ENCODE measurements around the gene ACSS2.

The ACSS2 gene

GRCh38 chr20:34970846-34971560 is 94.6 kb downstream of the ACSS2 start:
- Histone ChIP-seq H3K27ac (ENCODE audit: low read depth in 2 of 2, low read length in 2 of 2) (no peak overlapping the region), H3K9ac (ENCODE audit: low read depth in 1 of 2, low read length in 2 of 2) (no peak overlapping the region), H3K27me3 (ENCODE audit: control insufficient read depth in 2 of 2, insufficient read depth in 2 of 2, low read length in 2 of 2) (no peaks in the 10 kb centered on the region), H3K36me3 (ENCODE audit: control insufficient read depth in 2 of 2, insufficient read depth in 2 of 2, low read length in 2 of 2) (no peaks in the 10 kb centered on the region), H3K9me3 (ENCODE audit: control insufficient read depth in 2 of 2, low read length in 2 of 2) (no peaks in the 10 kb centered on the region), H3K4me3 (ENCODE audit: low read length in 2 of 2) (no peak overlapping the region), H3K4me1 (ENCODE audit: control insufficient read depth in 2 of 2, insufficient read depth in 2 of 2, low read length in 2 of 2) (no peaks in the 10 kb centered on the region)

DNA sequence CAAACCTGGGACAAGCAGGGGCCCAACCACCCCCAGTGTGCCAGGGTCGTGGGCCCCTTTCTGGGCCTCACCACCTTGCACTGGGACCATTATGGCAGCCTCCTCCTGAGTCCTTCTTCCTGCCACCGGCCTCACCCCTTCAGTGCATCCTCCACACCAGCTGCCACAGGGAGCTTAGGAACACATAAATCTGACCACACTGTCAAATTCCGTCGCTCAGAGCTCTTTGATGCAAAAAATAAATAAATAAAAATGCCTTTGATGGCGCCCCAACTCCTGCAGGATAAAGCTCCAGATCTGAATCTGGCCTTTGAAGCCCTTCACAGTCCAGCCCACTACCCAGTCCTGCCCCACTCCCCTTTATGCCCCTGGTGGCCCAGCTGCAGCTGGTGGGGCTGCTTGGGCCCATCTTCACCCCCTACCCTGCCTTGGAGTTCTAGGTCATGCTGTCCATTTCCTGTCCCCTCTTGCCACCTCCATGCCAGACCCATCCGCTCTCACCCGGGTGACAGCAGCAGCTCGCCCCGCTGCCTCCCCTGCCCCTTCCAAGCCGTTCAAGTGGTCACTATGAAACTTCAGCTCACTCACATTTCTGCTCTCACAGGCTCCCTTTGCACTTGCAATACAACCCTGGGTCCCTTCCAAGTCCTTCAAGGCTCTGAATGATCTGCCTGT is 95.3 kb downstream of the ACSS2 start:
- no peak overlapping the region for H3K27ac ChIP-seq (ENCODE audit: low read depth in 2 of 2, low read length in 2 of 2)
- H3K4me1 ChIP-seq (ENCODE audit: control insufficient read depth in 2 of 2, insufficient read depth in 2 of 2, low read length in 2 of 2): no peaks in the 10 kb centered on the region
- H3K27me3 ChIP-seq (ENCODE audit: control insufficient read depth in 2 of 2, insufficient read depth in 2 of 2, low read length in 2 of 2): no peaks in the 10 kb centered on the region
- no peak overlapping the region for H3K4me3 ChIP-seq (ENCODE audit: low read length in 2 of 2)
- no peaks in the 10 kb centered on the region for H3K36me3 ChIP-seq (ENCODE audit: control insufficient read depth in 2 of 2, insufficient read depth in 2 of 2, low read length in 2 of 2)
- H3K9me3 ChIP-seq (ENCODE audit: control insufficient read depth in 2 of 2, low read length in 2 of 2): no peaks in the 10 kb centered on the region
- no peak overlapping the region for H3K9ac ChIP-seq (ENCODE audit: low read depth in 1 of 2, low read length in 2 of 2)

DNA sequence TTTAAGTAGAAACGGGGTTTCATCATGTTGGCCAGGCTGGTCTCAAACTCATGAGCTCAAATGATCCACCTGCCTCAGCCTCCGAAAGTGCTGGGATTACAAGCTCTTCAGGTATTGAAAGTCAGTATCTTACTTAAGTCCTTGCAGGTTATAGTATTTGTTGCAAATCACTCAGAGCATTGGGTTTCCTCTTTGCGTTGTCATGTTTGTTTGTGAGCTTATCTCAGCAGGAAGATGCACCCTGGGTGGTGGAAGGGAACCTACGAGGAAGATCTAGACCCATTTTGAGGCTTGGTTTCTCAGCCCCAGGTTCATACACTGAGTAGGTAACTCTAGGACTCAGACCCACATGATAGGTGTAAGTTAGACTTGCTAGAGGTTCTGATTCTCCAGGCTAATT is 97.8 kb downstream of the ACSS2 start:
- no peak overlapping the region for H3K27ac ChIP-seq (ENCODE audit: low read depth in 2 of 2, low read length in 2 of 2)
- no peaks in the 10 kb centered on the region for H3K4me1 ChIP-seq (ENCODE audit: control insufficient read depth in 2 of 2, insufficient read depth in 2 of 2, low read length in 2 of 2)
- no peak overlapping the region for H3K9ac ChIP-seq (ENCODE audit: low read depth in 1 of 2, low read length in 2 of 2)
- H3K36me3 ChIP-seq (ENCODE audit: control insufficient read depth in 2 of 2, insufficient read depth in 2 of 2, low read length in 2 of 2): no peaks in the 10 kb centered on the region
- no peaks in the 10 kb centered on the region for H3K9me3 ChIP-seq (ENCODE audit: control insufficient read depth in 2 of 2, low read length in 2 of 2)
- H3K4me3 ChIP-seq (ENCODE audit: low read length in 2 of 2): no peak overlapping the region
- no peaks in the 10 kb centered on the region for H3K27me3 ChIP-seq (ENCODE audit: control insufficient read depth in 2 of 2, insufficient read depth in 2 of 2, low read length in 2 of 2)

DNA sequence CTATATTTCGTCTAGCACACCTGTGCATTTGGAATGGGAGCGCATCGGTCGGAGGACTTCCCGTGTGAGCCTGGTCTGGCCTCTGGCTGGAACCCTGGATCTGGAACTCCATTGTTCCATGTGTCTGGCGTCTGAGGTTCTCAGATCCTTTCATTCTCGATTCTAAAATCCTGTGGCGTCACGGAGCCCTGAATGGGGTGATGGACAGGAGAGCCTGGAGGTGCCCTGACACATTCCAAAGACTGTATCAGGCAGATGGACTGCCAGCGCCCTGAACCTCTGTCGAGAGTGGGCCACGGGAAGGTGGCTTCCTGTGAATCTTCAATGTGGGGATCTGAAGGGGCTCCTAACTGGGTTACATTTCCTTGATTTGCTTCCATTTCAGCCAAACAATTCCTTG is 99.9 kb downstream of the ACSS2 start:
- H3K9me3 ChIP-seq (ENCODE audit: control insufficient read depth in 2 of 2, low read length in 2 of 2): no peaks in the 10 kb centered on the region
- H3K4me1 ChIP-seq (ENCODE audit: control insufficient read depth in 2 of 2, insufficient read depth in 2 of 2, low read length in 2 of 2): peaks cover 3 to 5% of the 10 kb centered on the region in 2 donors
- H3K36me3 ChIP-seq (ENCODE audit: control insufficient read depth in 2 of 2, insufficient read depth in 2 of 2, low read length in 2 of 2): no peaks in the 10 kb centered on the region
- H3K9ac ChIP-seq (ENCODE audit: low read depth in 1 of 2, low read length in 2 of 2): no peak overlapping the region
- H3K4me3 ChIP-seq (ENCODE audit: low read length in 2 of 2): no peak overlapping the region
- no peaks in the 10 kb centered on the region for H3K27me3 ChIP-seq (ENCODE audit: control insufficient read depth in 2 of 2, insufficient read depth in 2 of 2, low read length in 2 of 2)
- no peak overlapping the region for H3K27ac ChIP-seq (ENCODE audit: low read depth in 2 of 2, low read length in 2 of 2)
